HG02623 (cell line): ENCODE results near the gene CAVIN1.
"Not testable (repeated sequence)": the region's sequence is repeated elsewhere in the genome, so short reads cannot be mapped to it uniquely, and the experiment has no call there.

Experiments
- ATAC-seq: cut with Tn5 transposase; IDR thresholded peaks from one replicate; pipeline ENCODE4 v1.9.1; 2021; ENCODE audit warnings: moderate library complexity; ENCODE audit not compliant: unreplicated experiment

Gene CAVIN1

GRCh38 chr17:42381898-42382297, 41.2 kb downstream of the CAVIN1 start:
- ATAC-seq: no peak

DNA sequence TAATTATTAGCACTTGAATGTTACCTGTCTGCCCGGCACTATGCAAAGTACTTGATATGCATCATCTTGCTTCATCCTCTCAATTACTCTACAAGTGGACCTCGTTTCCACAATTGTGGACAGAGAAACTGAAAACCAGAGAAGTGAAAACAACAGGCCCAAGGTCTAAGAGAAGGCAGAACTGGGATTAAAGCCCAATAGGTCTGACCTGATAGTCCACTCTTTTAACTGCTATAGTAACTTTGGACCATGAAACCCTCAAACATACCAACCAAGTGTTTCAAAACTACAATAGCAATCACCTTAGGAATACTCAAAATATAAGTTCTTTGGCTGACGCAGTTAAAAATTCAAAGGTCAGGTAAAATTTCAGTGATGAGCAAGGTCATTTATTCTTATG, 42.1 kb downstream of the CAVIN1 start:
- ATAC-seq: no peak

GRCh38 chr17:42378959-42379594, 44.0 kb downstream of the CAVIN1 start:
- ATAC-seq: no peak

- no peak for ATAC-seq
Observed at GRCh38 chr17:42378359-42378958, 44.6 kb downstream of the CAVIN1 start.

GRCh38 chr17:42373896-42374295, 49.2 kb downstream of the CAVIN1 start:
- ATAC-seq: no peak

GRCh38 chr17:42372142-42372541, 50.9 kb downstream of the CAVIN1 start:
- no peak for ATAC-seq

DNA sequence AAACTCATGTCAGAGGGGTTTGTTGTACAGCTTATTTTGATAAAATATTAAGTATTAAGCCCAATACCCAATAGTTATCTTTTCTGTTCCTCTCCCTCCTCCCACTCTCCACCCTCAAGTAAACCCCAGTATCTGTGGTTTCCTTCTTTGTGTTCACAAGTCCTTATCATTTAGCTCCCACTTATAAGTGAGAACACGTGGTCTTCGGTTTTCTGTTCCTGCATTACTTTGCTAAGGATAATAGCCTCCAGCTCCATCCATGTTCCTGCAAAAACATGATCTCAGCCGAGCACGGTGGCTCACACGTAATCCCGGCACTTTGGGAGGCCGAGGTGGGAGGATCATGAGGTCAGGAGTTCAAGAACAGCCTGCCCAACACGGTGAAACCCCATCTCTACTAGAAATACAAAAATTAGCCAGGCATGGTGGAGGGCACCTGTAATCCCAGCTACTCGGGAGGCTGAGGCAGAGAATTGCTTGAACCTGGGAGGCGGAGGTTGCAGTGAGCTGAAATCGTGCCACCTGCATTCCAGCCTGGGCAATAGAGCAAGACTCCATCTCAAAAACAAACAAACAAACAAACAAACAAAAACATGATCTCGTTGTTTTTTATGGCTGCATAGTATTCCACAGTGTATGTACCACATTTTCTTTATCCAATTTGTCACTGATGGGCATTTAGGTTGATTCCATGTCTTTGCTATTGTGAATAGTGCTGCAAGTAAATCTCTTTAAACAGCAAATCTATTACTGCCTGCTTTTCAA, 54.1 kb downstream of the CAVIN1 start:
- ATAC-seq: not testable (repeated sequence)

GRCh38 chr17:42368310-42368709, 54.7 kb downstream of the CAVIN1 start:
- not testable (repeated sequence) for ATAC-seq

DNA sequence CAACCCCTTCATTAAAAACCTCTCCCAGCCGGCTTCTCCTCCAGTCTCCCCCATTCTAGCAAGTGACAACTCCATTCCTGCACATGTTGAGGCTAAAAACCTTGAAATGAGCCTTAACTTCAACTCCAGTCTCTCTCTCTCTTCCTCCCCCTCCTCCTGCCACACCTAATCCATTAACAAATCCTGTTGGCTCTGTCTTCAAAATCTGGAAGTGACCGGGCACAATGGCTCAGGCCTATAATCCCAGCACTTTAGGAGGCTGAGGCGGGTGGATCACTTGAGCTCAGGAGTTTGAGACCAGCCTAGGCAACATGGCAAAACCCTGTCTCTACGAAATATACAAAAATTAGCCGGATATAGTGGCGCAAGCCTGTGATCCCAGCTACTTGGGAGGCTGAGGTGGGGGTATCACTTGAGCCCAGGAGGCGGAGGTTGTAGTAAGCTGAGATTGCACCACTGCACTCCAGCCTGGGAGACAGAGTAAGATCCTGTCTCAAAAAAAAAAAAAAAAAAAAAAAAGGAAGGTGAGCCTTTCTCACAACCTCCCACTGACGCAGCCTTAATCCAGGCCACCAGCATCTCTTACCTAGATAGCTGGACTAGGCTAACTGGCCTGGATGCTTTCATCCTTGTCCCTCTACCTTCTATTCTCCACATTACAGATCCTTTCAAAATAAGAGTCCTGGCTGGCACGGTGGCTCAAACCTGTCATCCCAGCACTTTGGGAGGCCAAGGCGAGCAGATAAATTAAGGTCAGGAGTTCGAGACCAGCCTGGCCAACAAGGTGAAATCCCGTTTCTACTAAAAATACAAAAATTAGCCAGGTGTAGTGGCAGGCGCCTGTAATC, 56.7 kb downstream of the CAVIN1 start:
- not testable (repeated sequence) for ATAC-seq

GRCh38 chr17:42365136-42365535, 57.9 kb downstream of the CAVIN1 start:
- ATAC-seq: no peak

DNA sequence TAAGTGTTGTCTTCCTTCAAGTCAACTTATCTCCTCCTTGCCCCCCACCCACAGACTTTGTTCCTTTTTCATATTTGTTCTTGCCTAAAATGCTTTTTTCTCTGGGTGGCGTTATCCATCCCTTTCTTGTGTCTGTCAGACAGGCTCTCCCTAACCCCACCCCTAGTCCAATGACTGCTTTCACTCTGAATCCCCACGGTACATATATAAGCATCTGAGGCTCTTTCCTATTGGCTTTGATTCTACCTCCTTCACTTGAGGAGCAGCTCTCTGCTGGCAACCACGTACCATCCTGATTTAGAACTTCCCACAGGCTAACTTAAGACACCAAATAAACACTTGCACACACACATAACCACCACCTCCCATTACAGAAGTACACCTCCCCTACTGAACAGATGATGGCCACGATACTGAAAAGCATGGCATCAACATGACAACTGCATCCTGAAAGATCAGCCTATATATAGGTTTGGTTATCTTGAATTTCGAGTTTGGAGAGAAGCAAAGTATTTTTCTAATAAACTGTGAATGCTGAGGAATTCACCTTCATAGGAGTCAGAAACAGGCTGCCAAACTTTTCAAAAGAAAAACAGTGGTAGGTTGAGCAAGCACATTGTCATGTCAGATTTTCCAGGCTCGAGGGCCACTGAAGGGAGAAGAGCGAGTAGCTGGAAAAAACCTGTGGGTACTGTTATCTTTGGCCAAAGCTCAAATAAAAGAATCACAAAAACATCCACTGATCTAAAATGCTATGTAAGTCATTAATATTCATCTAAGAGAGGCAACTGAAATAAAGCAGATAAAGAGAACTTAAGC, 59.1 kb downstream of the CAVIN1 start:
- no peak for ATAC-seq

GRCh38 chr17:42363231-42363630, 59.8 kb downstream of the CAVIN1 start:
- no peak for ATAC-seq

- no peak for ATAC-seq
Observed at GRCh38 chr17:42362245-42362961, 60.7 kb downstream of the CAVIN1 start.

DNA sequence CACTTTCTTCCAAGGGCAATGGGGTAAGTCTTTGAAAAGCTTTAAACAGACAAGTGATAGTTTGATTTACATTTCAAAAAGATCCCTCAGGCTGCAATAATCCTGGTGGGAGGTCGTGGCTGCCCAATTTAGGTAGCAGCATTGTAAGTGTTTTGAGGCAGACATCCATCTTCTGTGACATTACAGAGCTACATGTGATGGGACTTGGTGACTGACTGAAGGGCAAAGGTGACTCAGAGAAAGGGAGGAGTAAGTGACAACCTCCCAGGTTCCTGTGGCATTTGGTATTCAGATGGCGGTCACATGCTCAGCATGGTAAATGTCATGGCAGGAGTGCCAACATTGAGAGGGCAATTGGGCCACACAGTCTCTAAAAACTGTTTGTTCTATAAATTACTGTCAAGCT, 61.3 kb downstream of the CAVIN1 start:
- ATAC-seq: no peak

GRCh38 chr17:42360388-42360787, 62.7 kb downstream of the CAVIN1 start:
- ATAC-seq: not testable (repeated sequence)

GRCh38 chr17:42359133-42359532, 63.9 kb downstream of the CAVIN1 start:
- no peak for ATAC-seq

DNA sequence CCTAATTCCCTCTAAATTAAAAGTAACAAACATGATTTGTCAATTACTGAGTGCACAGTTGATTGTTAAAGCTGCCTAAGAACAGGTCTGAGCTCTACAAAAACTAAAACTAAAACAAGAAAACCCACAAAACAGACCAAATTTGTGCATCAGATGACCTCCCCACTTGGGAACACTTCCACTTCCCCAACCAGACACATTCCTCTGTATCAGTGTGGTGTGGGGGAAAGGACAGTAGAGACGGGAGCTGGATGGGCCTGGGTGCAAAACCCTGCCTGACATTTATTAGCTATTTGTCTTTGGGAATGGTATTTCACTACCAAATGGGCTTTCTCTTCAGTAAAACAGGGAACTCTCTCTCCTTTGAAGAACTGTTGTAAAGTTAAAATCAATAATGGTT, 64.6 kb downstream of the CAVIN1 start:
- ATAC-seq: no peak

DNA sequence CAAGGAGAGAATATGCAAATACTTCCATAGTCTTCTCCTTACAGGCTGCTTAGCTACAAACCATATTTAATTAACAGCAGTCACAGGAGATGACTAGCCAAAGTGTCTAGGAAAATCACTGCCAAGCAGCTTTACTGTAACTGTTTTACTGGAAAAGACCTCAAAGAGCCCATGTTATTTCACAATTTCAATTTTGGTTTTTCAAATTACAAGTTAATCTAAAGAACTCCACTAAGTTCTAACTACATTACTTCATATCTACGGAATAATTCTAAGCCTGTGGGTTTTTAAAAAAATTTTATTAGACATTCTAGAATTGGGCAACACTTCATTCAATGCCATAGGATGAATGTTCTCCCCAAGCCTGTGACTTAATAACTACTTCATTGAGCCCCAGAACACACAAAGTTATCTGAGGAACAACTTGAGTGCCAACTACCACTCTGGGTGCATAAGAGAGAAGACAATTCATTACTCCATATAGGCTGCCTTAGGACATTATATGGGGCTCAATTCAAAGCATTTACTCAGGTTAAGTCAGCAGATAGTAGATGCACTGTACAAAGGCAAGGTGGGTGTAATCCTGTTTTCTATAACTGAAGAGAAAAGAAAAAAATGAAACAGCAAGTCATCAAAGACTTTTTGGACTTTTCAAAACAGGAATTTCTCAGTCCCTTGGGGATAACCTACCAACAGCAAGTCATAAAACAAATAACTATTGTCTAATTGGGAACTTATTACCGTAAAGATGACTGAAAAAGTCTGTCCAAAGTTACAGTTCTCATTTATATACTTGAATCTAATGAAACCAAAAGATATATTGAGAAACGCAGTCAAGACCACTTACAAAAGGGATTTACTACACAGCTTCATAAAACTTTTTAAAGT, 67.9 kb downstream of the CAVIN1 start:
- ATAC-seq: no peak
